K562 (cell line): ENCODE measurements around the gene ZNF516. TPM values are rescaled to one million over a fixed set of nuclear protein-coding genes. Genes with fewer than 3 reads are reported as not detected.

Experiments
- ATAC-seq: fragments of 200-7000 bp; cut with Tn5 transposase; 3 replicates; pipeline ENCODE4 v1.9.1; 2020; ENCODE audit warnings: moderate library complexity
- BruUV-seq: library from RNA; stranded (reverse); fragments of 400-500 nt; replicated peaks from 2 replicates; lab custom pipeline; 2021; lab: Mats Ljungman, UMichigan
- CTCF ChIA-PET: fragments of 300-600 bp; formaldehyde crosslinking; extraction: SDS; loops from one replicate; lab custom pipeline; 2021; ENCODE audit warnings: low intra/inter-chr PET ratio; lab: Yijun Ruan, JAX
- POLR2A ChIA-PET: fragments of 300-600, 350-650 bp; sonication (Branson Sonifier 250); formaldehyde crosslinking; extraction: SDS; loops from one replicate; lab custom pipeline; 2021; ENCODE audit warnings: antibody characterized with exemption, inconsistent platforms; lab: Yijun Ruan, JAX
- DNase-seq, 4 experiments: peaks; one replicate each; pipeline versions ENCODE4 v3.0.0 to v3.0.0-alpha.2; 2011 to 2018; ENCODE audit warnings: low spot score in 3 of 4, mixed read lengths in 3 of 4; ENCODE audit errors: extremely low read depth in 1 of 4
- FAIRE-seq: peaks from 2 replicates; lab custom pipeline; 2011; peaks lifted over from hg19 to GRCh38; lab: Jason Lieb, UNC
- H2AFZ ChIP-seq: 2 replicates; pipeline ENCODE4 v1.6.0; 2011; ENCODE audit warnings: low read depth, low read length, control low read depth, inconsistent platforms
- H3K27ac ChIP-seq: fragments of 200-600 bp; 3 replicates; pipeline ENCODE4 v1.8.0; 2011; ENCODE audit warnings: low read depth, mild to moderate bottlenecking, control low read depth, inconsistent platforms, low read length, moderate library complexity, mixed read lengths; ENCODE audit errors: extremely low read depth
- H3K27me3 ChIP-seq, 2 experiments: fragments of 300-600 bp in 1 of 2; 2 replicates in 1 of 2; 3 replicates in 1 of 2; pipeline versions ENCODE4 v1.6.0 to v1.8.0; 2011; ENCODE audit warnings: inconsistent platforms in 2 of 2, low read length in 2 of 2, mild to moderate bottlenecking in 1 of 2, mixed read lengths in 1 of 2, moderate library complexity in 1 of 2; ENCODE audit not compliant: control insufficient read depth in 2 of 2, insufficient read depth in 2 of 2
- H3K36me3 ChIP-seq: fragments of 300-600 bp; 3 replicates; pipeline ENCODE4 v1.8.0; 2011; ENCODE audit warnings: mild to moderate bottlenecking, low read length, inconsistent platforms; ENCODE audit not compliant: control insufficient read depth, insufficient read depth
- H3K4me1 ChIP-seq, 2 experiments: fragments of 200-600 bp in 1 of 2; replicated peaks in 1 of 2; 2 replicates in 1 of 2; 3 replicates in 1 of 2; pipeline versions ENCODE4 v1.5.1 to v1.8.0; 2011; ENCODE audit warnings: inconsistent platforms in 2 of 2, low read length in 2 of 2, mild to moderate bottlenecking in 1 of 2, mixed read lengths in 1 of 2, moderate library complexity in 1 of 2; ENCODE audit not compliant: control insufficient read depth in 2 of 2, insufficient read depth in 2 of 2
- H3K4me2 ChIP-seq: 2 replicates; pipeline ENCODE4 v1.6.1; 2011; ENCODE audit warnings: low read length, control low read depth, inconsistent platforms, mixed read lengths; ENCODE audit not compliant: insufficient read depth
- H3K4me3 ChIP-seq: fragments of 200-600 bp; sonication (generic), shearing (Covaris generic); 2 replicates; pipeline ENCODE4 v1.5.1; 2016; ENCODE audit warnings: control low read depth, inconsistent platforms
- H3K79me2 ChIP-seq: fragments of 200-600 bp; 3 replicates; pipeline ENCODE4 v1.8.0; 2011; ENCODE audit warnings: low read length, inconsistent platforms; ENCODE audit not compliant: control insufficient read depth, insufficient read depth
- H3K9ac ChIP-seq, 2 experiments: 2 replicates each; pipeline versions ENCODE4 v1.6.0 to v1.6.1; 2011; ENCODE audit warnings: low read depth in 2 of 2, low read length in 2 of 2, control low read depth in 1 of 2, inconsistent platforms in 1 of 2, mild to moderate bottlenecking in 1 of 2, mixed read lengths in 1 of 2; ENCODE audit not compliant: insufficient read depth in 1 of 2
- H3K9me1 ChIP-seq: one replicate; pipeline ENCODE4 v1.6.0; 2011; ENCODE audit warnings: inconsistent platforms, mild to moderate bottlenecking, low read length, moderate library complexity; ENCODE audit not compliant: control insufficient read depth, insufficient read depth
- H3K9me3 ChIP-seq: replicated peaks from 2 replicates; pipeline ENCODE4 v1.5.1; 2011; ENCODE audit warnings: low read depth, low read length, inconsistent platforms; ENCODE audit not compliant: control insufficient read depth, insufficient read depth
- H4K20me1 ChIP-seq: replicated peaks from 2 replicates; pipeline ENCODE4 v1.6.1; 2011; ENCODE audit warnings: low read length, inconsistent platforms, mixed read lengths; ENCODE audit not compliant: control insufficient read depth, insufficient read depth
- FOXK2 ChIP-seq, 2 experiments: fragments of 450-650 bp; IDR thresholded peaks in 1 of 2; conservative IDR thresholded peaks in 1 of 2; 2 replicates each; pipeline ENCODE4 v1.6.1; 2016; ENCODE audit warnings: low read depth in 2 of 2, mild to moderate bottlenecking in 1 of 2
- HNRNPL ChIP-seq: fragments of 200-400 bp; formaldehyde crosslinking; IDR thresholded peaks from 2 replicates; pipeline ENCODE4 v1.6.1; 2017; ENCODE audit warnings: low read depth, mild to moderate bottlenecking, low read length
- IRF2 ChIP-seq: sonication (generic); formaldehyde crosslinking; IDR thresholded peaks from 2 replicates; pipeline ENCODE4 v1.8.1; 2022; ENCODE audit warnings: mild to moderate bottlenecking, missing genetic modification reagents
- NCOA6 ChIP-seq: fragments of 450-650 bp; IDR thresholded peaks from 2 replicates; pipeline ENCODE4 v1.6.1; 2017; ENCODE audit warnings: mild to moderate bottlenecking
- NR4A1 ChIP-seq, 2 experiments: fragments of 250-450 bp in 1 of 2; fragments of 450-650 bp in 1 of 2; sonication (Bioruptor Pico) in 1 of 2; IDR thresholded peaks; 2 replicates each; pipeline versions ENCODE4 v1.4.0 to v1.6.1; 2016 to 2020; ENCODE audit warnings: mild to moderate bottlenecking in 2 of 2, missing compliant biosample characterization in 1 of 2, missing genetic modification characterization in 1 of 2, moderate library complexity in 1 of 2
- POLR3A ChIP-seq: IDR thresholded peaks from 2 replicates; pipeline ENCODE4 v1.6.1; 2011; ENCODE audit warnings: borderline replicate concordance, mild to moderate bottlenecking, moderate library complexity; ENCODE audit not compliant: insufficient read length, insufficient read depth; ENCODE audit errors: extremely low read depth
- SMAD1 ChIP-seq: fragments of 150-350 bp; IDR thresholded peaks from 2 replicates; pipeline ENCODE4 v1.6.1; 2014; ENCODE audit warnings: low read length, low read depth; ENCODE audit not compliant: partially characterized antibody
- ZFX ChIP-seq: sonication (generic); formaldehyde crosslinking; IDR thresholded peaks from 2 replicates; pipeline ENCODE4 v1.8.0; 2022; ENCODE audit warnings: mild to moderate bottlenecking, missing genetic modification reagents, moderate library complexity
- ZNF347 ChIP-seq: fragments of 450-650 bp; formaldehyde crosslinking; IDR thresholded peaks from 2 replicates; pipeline ENCODE4 v1.4.0; 2020; ENCODE audit warnings: low read depth, mild to moderate bottlenecking, moderate library complexity
- ZNF77 ChIP-seq: fragments of 250-450 bp; sonication (Bioruptor Pico); IDR thresholded peaks from 2 replicates; pipeline ENCODE4 v1.5.0; 2020
- WGBS: fragments of 100-300 bp; shearing (Covaris generic); methylation state at CpG from one replicate; pipeline ENCODE4 v1.1.6; 2016; ENCODE audit warnings: low coverage, mixed read lengths; ENCODE audit not compliant: insufficient coverage; ENCODE audit errors: missing lambda C conversion rate; 5-methylcytosine and 5-hydroxymethylcytosine counted together
- in situ Hi-C: fragments of 300-500 bp; cut with MboI; formaldehyde crosslinking; loops from 4 replicates; pipeline ENCODE4 v1.15.0; 2018; ENCODE audit warnings: inconsistent platforms, mixed read lengths
- intact Hi-C: fragments of 100-400 bp; cut with micrococcal nuclease; formaldehyde crosslinking; loops from 2 replicates; pipeline ENCODE4 v1.14.2; 2022
- polyA plus RNA-seq, 8 experiments: library from polyadenylated mRNA; depleted of rRNA in 4 of 8; stranded (reverse) in 5 of 8; unstranded in 3 of 8; fragments of >200 nt; fragmentation: Nextera tagmentation in 2 of 8; fragmentation: Illumina TruSeq in 1 of 8; extraction: Ambion mirVana in 2 of 8; extraction: Trizol in 1 of 8; gene quantifications; 2 replicates each; pipeline versions ENCODE4 v1.2.1 to v1.2.3, GENCODE V29; 2011 to 2014; ENCODE audit warnings: inconsistent platforms in 1 of 8, missing spikeins in 1 of 8
- total RNA-seq, 7 experiments: library from RNA; depleted of rRNA in 6 of 7; stranded (reverse); fragments of >200 nt in 6 of 7; fragmentation: Illumina TruSeq in 2 of 7; extraction: Trizol in 2 of 7; gene quantifications; 2 replicates each; pipeline versions ENCODE4 v1.2.1 to v1.2.3, GENCODE V29; 2011 to 2021; ENCODE audit warnings: low replicate concordance in 1 of 7
- TF ChIP-seq, protein P1 (sequence below): fragments of 200-800 bp; sonication (Bioruptor generic); IDR thresholded peaks from 2 replicates; pipeline ENCODE4 v1.6.1; 2017; ENCODE audit warnings: missing genetic modification characterization, missing compliant biosample characterization
- TF ChIP-seq, protein P2 (sequence below): fragments of 450-650 bp; formaldehyde crosslinking; IDR thresholded peaks from 2 replicates; pipeline ENCODE4 v1.4.0; 2020; ENCODE audit warnings: mild to moderate bottlenecking, moderate library complexity
- TF ChIP-seq, protein P3 (sequence below): fragments of 200-800 bp; sonication (Bioruptor generic); IDR thresholded peaks from 2 replicates; pipeline ENCODE4 v1.6.1; 2016; ENCODE audit warnings: missing genetic modification characterization, missing compliant biosample characterization
- TF ChIP-seq, protein P4 (sequence below): sonication (generic); formaldehyde crosslinking; IDR thresholded peaks from 2 replicates; pipeline ENCODE4 v1.8.0; 2022; ENCODE audit warnings: missing genetic modification reagents, mild to moderate bottlenecking, borderline replicate concordance

Gene ZNF516
- total and polyA plus RNA-seq, 9 of the 15 experiments (the other 6 are each of a cell fraction or from before 2014, with no cell fraction given), result 0.04 to 0.20 (median 0.08) TPM; not detected in 3

DNA sequence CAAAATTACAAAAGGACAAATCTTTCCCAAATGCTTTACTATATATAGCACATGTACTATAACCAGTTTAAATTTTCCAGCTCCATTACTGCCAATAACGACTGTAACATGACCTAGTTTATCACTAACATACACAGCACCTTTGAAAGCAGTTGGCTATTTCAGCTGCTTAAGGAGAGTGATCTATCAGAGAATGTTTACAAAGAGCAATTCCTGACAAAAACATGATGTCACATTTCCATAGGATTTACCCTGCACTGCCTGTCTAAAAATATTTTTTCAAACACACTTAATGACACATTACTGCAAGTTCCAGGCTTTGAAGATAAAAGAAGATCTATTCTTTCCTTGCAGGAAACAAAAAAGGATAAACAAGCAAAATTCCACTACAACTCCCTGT, 40.6 kb downstream of the ZNF516 start:
- in situ Hi-C loops, result no loop called here
- H3K79me2 ChIP-seq, result no peaks in the 10 kb centered on the region
- TF ChIP-seq NR4A1 (CRISPR knock-in tag; IDR thresholded peaks at IDR 0.05), result no peak
- no peak for TF ChIP-seq NR4A1 (tag; IDR thresholded peaks at IDR 0.05)
- TF ChIP-seq ZNF77 (CRISPR knock-in tag), result no peak
- no peak for TF ChIP-seq POLR3A
- TF ChIP-seq IRF2 (CRISPR knock-in tag), result no peak
- TF ChIP-seq, protein P1, sequence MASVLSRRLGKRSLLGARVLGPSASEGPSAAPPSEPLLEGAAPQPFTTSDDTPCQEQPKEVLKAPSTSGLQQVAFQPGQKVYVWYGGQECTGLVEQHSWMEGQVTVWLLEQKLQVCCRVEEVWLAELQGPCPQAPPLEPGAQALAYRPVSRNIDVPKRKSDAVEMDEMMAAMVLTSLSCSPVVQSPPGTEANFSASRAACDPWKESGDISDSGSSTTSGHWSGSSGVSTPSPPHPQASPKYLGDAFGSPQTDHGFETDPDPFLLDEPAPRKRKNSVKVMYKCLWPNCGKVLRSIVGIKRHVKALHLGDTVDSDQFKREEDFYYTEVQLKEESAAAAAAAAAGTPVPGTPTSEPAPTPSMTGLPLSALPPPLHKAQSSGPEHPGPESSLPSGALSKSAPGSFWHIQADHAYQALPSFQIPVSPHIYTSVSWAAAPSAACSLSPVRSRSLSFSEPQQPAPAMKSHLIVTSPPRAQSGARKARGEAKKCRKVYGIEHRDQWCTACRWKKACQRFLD (CRISPR knock-in tag), result no peak
- TF ChIP-seq FOXK2 (conservative IDR thresholded peaks at IDR 0.05 in 1 of 2, IDR thresholded peaks at IDR 0.05 in 1 of 2; ENCODE audit: low read depth in 2 of 2), result no peak
- no peak for TF ChIP-seq NCOA6
- TF ChIP-seq, protein P2, sequence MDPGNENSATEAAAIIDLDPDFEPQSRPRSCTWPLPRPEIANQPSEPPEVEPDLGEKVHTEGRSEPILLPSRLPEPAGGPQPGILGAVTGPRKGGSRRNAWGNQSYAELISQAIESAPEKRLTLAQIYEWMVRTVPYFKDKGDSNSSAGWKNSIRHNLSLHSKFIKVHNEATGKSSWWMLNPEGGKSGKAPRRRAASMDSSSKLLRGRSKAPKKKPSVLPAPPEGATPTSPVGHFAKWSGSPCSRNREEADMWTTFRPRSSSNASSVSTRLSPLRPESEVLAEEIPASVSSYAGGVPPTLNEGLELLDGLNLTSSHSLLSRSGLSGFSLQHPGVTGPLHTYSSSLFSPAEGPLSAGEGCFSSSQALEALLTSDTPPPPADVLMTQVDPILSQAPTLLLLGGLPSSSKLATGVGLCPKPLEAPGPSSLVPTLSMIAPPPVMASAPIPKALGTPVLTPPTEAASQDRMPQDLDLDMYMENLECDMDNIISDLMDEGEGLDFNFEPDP, result no peak
- TF ChIP-seq SMAD1, result no peak
- TF ChIP-seq, protein P3, sequence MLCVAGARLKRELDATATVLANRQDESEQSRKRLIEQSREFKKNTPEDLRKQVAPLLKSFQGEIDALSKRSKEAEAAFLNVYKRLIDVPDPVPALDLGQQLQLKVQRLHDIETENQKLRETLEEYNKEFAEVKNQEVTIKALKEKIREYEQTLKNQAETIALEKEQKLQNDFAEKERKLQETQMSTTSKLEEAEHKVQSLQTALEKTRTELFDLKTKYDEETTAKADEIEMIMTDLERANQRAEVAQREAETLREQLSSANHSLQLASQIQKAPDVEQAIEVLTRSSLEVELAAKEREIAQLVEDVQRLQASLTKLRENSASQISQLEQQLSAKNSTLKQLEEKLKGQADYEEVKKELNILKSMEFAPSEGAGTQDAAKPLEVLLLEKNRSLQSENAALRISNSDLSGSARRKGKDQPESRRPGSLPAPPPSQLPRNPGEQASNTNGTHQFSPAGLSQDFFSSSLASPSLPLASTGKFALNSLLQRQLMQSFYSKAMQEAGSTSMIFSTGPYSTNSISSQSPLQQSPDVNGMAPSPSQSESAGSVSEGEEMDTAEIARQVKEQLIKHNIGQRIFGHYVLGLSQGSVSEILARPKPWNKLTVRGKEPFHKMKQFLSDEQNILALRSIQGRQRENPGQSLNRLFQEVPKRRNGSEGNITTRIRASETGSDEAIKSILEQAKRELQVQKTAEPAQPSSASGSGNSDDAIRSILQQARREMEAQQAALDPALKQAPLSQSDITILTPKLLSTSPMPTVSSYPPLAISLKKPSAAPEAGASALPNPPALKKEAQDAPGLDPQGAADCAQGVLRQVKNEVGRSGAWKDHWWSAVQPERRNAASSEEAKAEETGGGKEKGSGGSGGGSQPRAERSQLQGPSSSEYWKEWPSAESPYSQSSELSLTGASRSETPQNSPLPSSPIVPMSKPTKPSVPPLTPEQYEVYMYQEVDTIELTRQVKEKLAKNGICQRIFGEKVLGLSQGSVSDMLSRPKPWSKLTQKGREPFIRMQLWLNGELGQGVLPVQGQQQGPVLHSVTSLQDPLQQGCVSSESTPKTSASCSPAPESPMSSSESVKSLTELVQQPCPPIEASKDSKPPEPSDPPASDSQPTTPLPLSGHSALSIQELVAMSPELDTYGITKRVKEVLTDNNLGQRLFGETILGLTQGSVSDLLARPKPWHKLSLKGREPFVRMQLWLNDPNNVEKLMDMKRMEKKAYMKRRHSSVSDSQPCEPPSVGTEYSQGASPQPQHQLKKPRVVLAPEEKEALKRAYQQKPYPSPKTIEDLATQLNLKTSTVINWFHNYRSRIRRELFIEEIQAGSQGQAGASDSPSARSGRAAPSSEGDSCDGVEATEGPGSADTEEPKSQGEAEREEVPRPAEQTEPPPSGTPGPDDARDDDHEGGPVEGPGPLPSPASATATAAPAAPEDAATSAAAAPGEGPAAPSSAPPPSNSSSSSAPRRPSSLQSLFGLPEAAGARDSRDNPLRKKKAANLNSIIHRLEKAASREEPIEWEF (CRISPR knock-in tag), result no peak
- TF ChIP-seq, protein P4, sequence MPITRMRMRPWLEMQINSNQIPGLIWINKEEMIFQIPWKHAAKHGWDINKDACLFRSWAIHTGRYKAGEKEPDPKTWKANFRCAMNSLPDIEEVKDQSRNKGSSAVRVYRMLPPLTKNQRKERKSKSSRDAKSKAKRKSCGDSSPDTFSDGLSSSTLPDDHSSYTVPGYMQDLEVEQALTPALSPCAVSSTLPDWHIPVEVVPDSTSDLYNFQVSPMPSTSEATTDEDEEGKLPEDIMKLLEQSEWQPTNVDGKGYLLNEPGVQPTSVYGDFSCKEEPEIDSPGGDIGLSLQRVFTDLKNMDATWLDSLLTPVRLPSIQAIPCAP (CRISPR knock-in tag), result no peak
- no peak for TF ChIP-seq HNRNPL
- TF ChIP-seq ZFX (CRISPR knock-in tag), result no peak
- no peak for TF ChIP-seq ZNF347 (CRISPR knock-in tag)

More for the DNA sequence above, 40.6 kb downstream of the ZNF516 start:
- ChIA-PET POLR2A (no interaction called here), CTCF (no interaction called here)
- H3K4me1 ChIP-seq, result no peaks in the 10 kb centered on the region
- no peak overlapping the region for H3K27ac ChIP-seq
- no peak overlapping the region for H2AFZ ChIP-seq
- intact Hi-C loops, result no loop called here
- FAIRE-seq (no peak), ATAC-seq (no peak), DNase-seq (no peak)
- H3K36me3 ChIP-seq, result no peaks in the 10 kb centered on the region
- no peaks in the 10 kb centered on the region for H4K20me1 ChIP-seq
- H3K4me3 ChIP-seq, result no peak overlapping the region
- no peak overlapping the region for H3K4me2 ChIP-seq
- peaks cover 2 to 31% of the 10 kb centered on the region in 2 experiments; a peak in 3 of 5 replicates for H3K27me3 ChIP-seq
- BruUV-seq, result no TSS peak
- H3K9me1 ChIP-seq, result no peaks in the 10 kb centered on the region
- 0% methylated on average over 1 of the region's 1 CpG for WGBS
- no peak overlapping the region for H3K9ac ChIP-seq
- H3K9me3 ChIP-seq, result no peaks in the 10 kb centered on the region
